Measurements from ENCODE around the gene ZFYVE19. TPM values are rescaled to one million over a fixed set of nuclear protein-coding genes. Genes with fewer than 3 reads are reported as not detected.

The ZFYVE19 gene
- total RNA-seq, 2 experiments from 2014 or later = 22.8 to 29.3 TPM

- no peak overlapping the region for H3K4me3 ChIP-seq (ENCODE audit: low read depth, low read length, poor library complexity, severe bottlenecking)
- H3K79me2 ChIP-seq (ENCODE audit: insufficient read depth, low read depth, low read length) = no peaks in the 10 kb centered on the region
- no peaks in the 10 kb centered on the region for H4K20me1 ChIP-seq (ENCODE audit: insufficient read depth, low read length)
- peaks cover 17% of the 10 kb centered on the region for H3K4me1 ChIP-seq (ENCODE audit: insufficient read depth, low read length, poor library complexity, severe bottlenecking)
- H2AFZ ChIP-seq (ENCODE audit: low read length) = peak overlapping the region; percentile 79
- H3K9me2 ChIP-seq (ENCODE audit: insufficient read depth, low read length) = no peaks in the 10 kb centered on the region
- no peaks in the 10 kb centered on the region for H3K9me3 ChIP-seq (ENCODE audit: low read length)
- no peak overlapping the region for H3K4me2 ChIP-seq (ENCODE audit: low read length)
- ChIA-PET CTCF (ENCODE audit: unreplicated experiment) (interaction anchor here (1.2 to 3.8 kb wide), 8 partner anchors 10 to 39 kb away, joined by 4 to 70 read pairs (median 17); partner anchors contain the start of genes RHOV and VPS18), POLR2A (interaction anchor here (0.5 to 3.3 kb wide), 6 partner anchors 22 to 582 kb away, joined by 3 to 34 read pairs (median 6); partner anchors contain the start of genes CHAC1 and VPS18)
- intact Hi-C loops (cut with micrococcal nuclease; ENCODE audit: unreplicated experiment) = loop anchor here (1.0 to 5.0 kb wide), 2 partner anchors 38 to 96 kb away; partner anchors contain the start of genes CHAC1 and VPS18
- no peak for DNase-seq (ENCODE audit: low spot score)
- no peak for TF ChIP-seq CTCF (conservative IDR thresholded peaks at IDR 0.05; ENCODE audit: low read length)
- TF ChIP-seq EZH2phosphoT487 (IDR thresholded peaks at IDR 0.05; ENCODE audit: borderline replicate concordance, low read depth, low read length) = no peak
- BruUV-seq (replicated peaks) = no TSS peak
- no peak overlapping the region for H3K27ac ChIP-seq (ENCODE audit: low read depth, low read length, poor library complexity, severe bottlenecking)
- no peaks in the 10 kb centered on the region for H3K36me3 ChIP-seq (ENCODE audit: insufficient read depth, low read length)
Measured at GRCh38 chr15:40856746-40857145, 49.9 kb downstream of the ZFYVE19 start.

GRCh38 chr15:40857601-40858341, 50.9 kb downstream of the ZFYVE19 start:
- H3K27ac ChIP-seq (ENCODE audit: low read depth, low read length, poor library complexity, severe bottlenecking) = no peak overlapping the region
- CTCF ChIA-PET (ENCODE audit: unreplicated experiment) = interaction anchor here (0.6 to 3.8 kb wide), 17 partner anchors 8 to 288 kb away, joined by 3 to 70 read pairs (median 5); partner anchors contain the start of genes RHOV, SPINT1 and VPS18
- BruUV-seq (replicated peaks) = no TSS peak
- H3K4me2 ChIP-seq (ENCODE audit: low read length) = peak overlapping the region; percentile 3; the same call in 1 of the 2 replicates
- peaks cover 22% of the 10 kb centered on the region for H3K4me1 ChIP-seq (ENCODE audit: insufficient read depth, low read length, poor library complexity, severe bottlenecking)
- intact Hi-C loops (cut with micrococcal nuclease; ENCODE audit: unreplicated experiment) = loop anchor here (1.0 to 5.0 kb wide), 2 partner anchors 37 to 95 kb away; partner anchors contain the start of genes CHAC1 and VPS18
- H4K20me1 ChIP-seq (ENCODE audit: insufficient read depth, low read length) = no peaks in the 10 kb centered on the region
- DNase-seq (ENCODE audit: low spot score) = peak; percentile 77
- H3K4me3 ChIP-seq (ENCODE audit: low read depth, low read length, poor library complexity, severe bottlenecking) = no peak overlapping the region
- no peaks in the 10 kb centered on the region for H3K9me2 ChIP-seq (ENCODE audit: insufficient read depth, low read length)
- H3K36me3 ChIP-seq (ENCODE audit: insufficient read depth, low read length) = no peaks in the 10 kb centered on the region
- H3K9me3 ChIP-seq (ENCODE audit: low read length) = no peaks in the 10 kb centered on the region
- peak overlapping the region; percentile 79 for H2AFZ ChIP-seq (ENCODE audit: low read length)
- no peaks in the 10 kb centered on the region for H3K79me2 ChIP-seq (ENCODE audit: insufficient read depth, low read depth, low read length)
- POLR2A ChIA-PET = interaction anchor here (0.6 to 3.3 kb wide), 16 partner anchors 9 to 1114 kb away, joined by 3 to 34 read pairs (median 4); partner anchors contain the start of genes CCDC32, CHAC1 and VPS18
- peak; percentile 97 for TF ChIP-seq CTCF (conservative IDR thresholded peaks at IDR 0.05; ENCODE audit: low read length)
- no peak for TF ChIP-seq EZH2phosphoT487 (IDR thresholded peaks at IDR 0.05; ENCODE audit: borderline replicate concordance, low read depth, low read length)

Measured in OCI-LY7 (cell line).